Astrocyte of the cerebellum (primary cell): Measurements from ENCODE around the gene TNRC6B.
"Not testable (repeated sequence)": the region's sequence is repeated elsewhere in the genome, so short reads cannot be mapped to it uniquely, and the experiment has no call there.

Experiments used
- DNase-seq: peaks from one replicate; pipeline ENCODE4 v3.0.0-alpha.2; 2011; ENCODE audit warnings: low read depth
- H3K4me3 ChIP-seq: 2 replicates; pipeline ENCODE4 v1.5.1; 2011; ENCODE audit warnings: mild to moderate bottlenecking, low read depth, low read length, moderate library complexity
- in situ Hi-C: cut with HindIII; loops from 2 replicates; pipeline ENCODE4 v1.10.0; 2017; ENCODE audit warnings: low sequenced_read_pairs
- TF ChIP-seq, protein P1 (sequence below): IDR thresholded peaks from 2 replicates; pipeline ENCODE4 v1.5.1; 2012; ENCODE audit warnings: low read length, low read depth, moderate library complexity, mild to moderate bottlenecking; ENCODE audit errors: missing control alignments

Gene TNRC6B

DNA sequence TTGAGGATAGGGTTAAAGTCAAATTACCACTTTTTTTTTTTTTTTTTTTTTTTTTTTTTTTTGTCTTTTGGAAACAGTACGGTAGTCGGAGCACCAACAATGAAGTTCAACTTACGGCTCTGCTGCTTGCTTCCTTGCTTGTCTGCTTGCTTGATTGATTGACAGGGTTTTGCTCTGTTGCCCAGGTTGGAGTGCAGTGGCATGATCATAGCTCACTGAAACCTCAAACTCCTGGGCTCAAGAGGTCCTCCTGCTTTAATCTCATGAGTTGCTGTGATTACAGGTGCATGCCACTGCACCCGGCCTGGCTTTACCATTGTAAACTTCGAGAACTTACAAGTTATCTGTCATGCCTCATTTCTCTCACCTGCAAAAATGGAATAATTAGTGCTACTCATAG, 198.4 kb downstream of the TNRC6B start:
- no peak for DNase-seq
- in situ Hi-C loops, result no loop called here
- TF ChIP-seq, protein P1, sequence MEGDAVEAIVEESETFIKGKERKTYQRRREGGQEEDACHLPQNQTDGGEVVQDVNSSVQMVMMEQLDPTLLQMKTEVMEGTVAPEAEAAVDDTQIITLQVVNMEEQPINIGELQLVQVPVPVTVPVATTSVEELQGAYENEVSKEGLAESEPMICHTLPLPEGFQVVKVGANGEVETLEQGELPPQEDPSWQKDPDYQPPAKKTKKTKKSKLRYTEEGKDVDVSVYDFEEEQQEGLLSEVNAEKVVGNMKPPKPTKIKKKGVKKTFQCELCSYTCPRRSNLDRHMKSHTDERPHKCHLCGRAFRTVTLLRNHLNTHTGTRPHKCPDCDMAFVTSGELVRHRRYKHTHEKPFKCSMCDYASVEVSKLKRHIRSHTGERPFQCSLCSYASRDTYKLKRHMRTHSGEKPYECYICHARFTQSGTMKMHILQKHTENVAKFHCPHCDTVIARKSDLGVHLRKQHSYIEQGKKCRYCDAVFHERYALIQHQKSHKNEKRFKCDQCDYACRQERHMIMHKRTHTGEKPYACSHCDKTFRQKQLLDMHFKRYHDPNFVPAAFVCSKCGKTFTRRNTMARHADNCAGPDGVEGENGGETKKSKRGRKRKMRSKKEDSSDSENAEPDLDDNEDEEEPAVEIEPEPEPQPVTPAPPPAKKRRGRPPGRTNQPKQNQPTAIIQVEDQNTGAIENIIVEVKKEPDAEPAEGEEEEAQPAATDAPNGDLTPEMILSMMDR, result no peak
- H3K4me3 ChIP-seq, result no peak overlapping the region

DNA sequence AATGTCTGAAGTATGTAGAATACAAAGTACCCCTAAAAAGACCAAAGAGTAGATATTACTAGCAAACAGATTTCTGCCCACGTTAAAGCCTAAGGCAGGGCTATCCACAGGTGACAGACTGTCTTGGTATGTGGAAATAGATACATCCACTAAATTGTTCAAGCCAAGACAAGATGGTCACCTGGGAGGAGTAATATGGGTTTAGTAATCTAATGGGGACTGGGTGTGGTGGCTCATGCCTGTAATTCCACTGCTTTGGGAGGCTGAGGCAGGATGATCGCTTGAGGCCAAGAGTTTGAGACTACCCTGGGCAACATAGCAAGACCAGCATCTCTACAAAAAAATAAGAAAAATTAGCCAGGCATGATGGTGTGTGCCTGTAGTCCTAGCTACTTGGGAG, 200.2 kb downstream of the TNRC6B start:
- in situ Hi-C loops, result no loop called here
- DNase-seq, result no peak
- no peak overlapping the region for H3K4me3 ChIP-seq
- TF ChIP-seq, protein P1, result no peak

DNA sequence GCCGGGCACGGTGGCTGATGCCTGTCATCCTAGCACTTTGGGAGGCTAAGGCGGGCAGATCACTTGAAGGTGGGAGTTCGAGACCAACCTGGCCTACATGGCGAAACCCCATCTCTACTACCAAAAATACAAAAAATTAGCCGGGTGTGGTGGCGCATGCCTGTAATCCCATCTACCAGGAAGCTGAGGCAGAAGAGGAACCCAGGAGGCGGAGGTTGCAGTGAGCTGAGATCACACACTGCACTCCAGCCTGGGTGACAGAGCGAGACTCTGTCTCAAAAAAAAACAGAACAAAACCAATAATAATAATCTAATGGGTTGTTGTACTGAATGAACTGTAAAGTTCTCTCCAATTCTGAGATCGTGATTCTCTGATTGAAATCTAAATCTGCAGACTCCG, 200.7 kb downstream of the TNRC6B start:
- not testable (repeated sequence) for DNase-seq

GRCh38 chr22:40381461-40381860, 203.7 kb downstream of the TNRC6B start:
- H3K4me3 ChIP-seq, result no peak overlapping the region
- in situ Hi-C loops, result no loop called here
- TF ChIP-seq, protein P1, result no peak

More for the DNA sequence above, 200.7 kb downstream of the TNRC6B start:
- H3K4me3 ChIP-seq, in situ Hi-C loops: not testable (repeated sequence)

DNA sequence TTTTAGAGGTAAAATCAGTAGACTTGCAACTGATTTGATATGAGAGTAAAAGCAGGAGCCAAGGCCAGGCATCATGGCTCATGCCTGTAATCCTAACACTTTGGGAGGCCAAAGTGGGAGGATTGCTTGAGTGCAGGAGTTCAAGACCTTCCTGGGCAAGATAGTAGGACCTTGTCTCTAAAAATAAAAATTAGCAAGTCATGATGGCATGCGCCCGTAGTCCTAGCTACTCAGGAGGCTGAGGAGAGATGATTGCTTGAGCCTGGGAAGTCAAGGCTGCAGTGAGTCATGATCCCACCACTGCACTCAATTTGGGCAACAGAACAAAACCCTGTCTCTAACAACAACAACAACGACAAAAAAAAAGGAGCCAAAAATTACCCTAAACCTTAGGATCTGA, 206.2 kb downstream of the TNRC6B start:
- no peak overlapping the region for H3K4me3 ChIP-seq
- TF ChIP-seq, protein P1, result no peak
- no peak for DNase-seq
- in situ Hi-C loops, result no loop called here

More at GRCh38 chr22:40381461-40381860, 203.7 kb downstream of the TNRC6B start:
- no peak for DNase-seq

GRCh38 chr22:40385036-40385782, 207.5 kb downstream of the TNRC6B start:
- in situ Hi-C loops, result no loop called here
- no peak for DNase-seq
- no peak overlapping the region for H3K4me3 ChIP-seq
- TF ChIP-seq, protein P1, result no peak
